Urinary bladder (tissue), 4 donors: Measurements from ENCODE around the gene PTPRH. TPM values are rescaled to one million over a fixed set of nuclear protein-coding genes. Genes with fewer than 3 reads are reported as not detected.
A peak's percentile ranks its signal among the peaks of the same experiment; 100 is the strongest.
"Not testable (repeated sequence)": the region's sequence is repeated elsewhere in the genome, so short reads cannot be mapped to it uniquely, and the experiment has no call there.

ENCODE experiments used
- DNase-seq: peaks from one replicate; pipeline ENCODE4 v3.0.0-alpha.2; 2015; ENCODE audit errors: extremely low spot score
- H3K27ac ChIP-seq: one replicate; pipeline ENCODE4 v1.5.1; 2013; ENCODE audit warnings: low read depth, mild to moderate bottlenecking, moderate library complexity
- H3K36me3 ChIP-seq: one replicate; pipeline ENCODE4 v1.6.1; 2013; ENCODE audit warnings: mild to moderate bottlenecking, moderate library complexity; ENCODE audit not compliant: insufficient read depth
- H3K4me1 ChIP-seq: one replicate; pipeline ENCODE4 v1.6.1; 2013; ENCODE audit warnings: mild to moderate bottlenecking, moderate library complexity; ENCODE audit not compliant: insufficient read depth
- H3K4me3 ChIP-seq: one replicate; pipeline ENCODE4 v1.5.1; 2013; ENCODE audit warnings: low read depth, low read length
- WGBS: extraction: QIAGEN DNeasy Blood & Tissue Kit; methylation state at CpG from one replicate; pipeline ENCODE4 v1.1.7; 2013; 5-methylcytosine and 5-hydroxymethylcytosine counted together
- polyA plus RNA-seq: library from polyadenylated mRNA; stranded (reverse); fragments of 200-250 nt; gene quantifications from one replicate; pipeline ENCODE4 v1.2.3, GENCODE V29; 2013
- total RNA-seq: library from RNA; depleted of rRNA; stranded (reverse); fragments of >200 nt; gene quantifications from one replicate; pipeline ENCODE4 v1.2.3, GENCODE V29; 2014
- donor health status: healthy with polysubstance abuse.
- donor health status: healthy.

The PTPRH gene
- total and polyA plus RNA-seq, 2 donors, result 1.6 to 3.6 TPM

DNA sequence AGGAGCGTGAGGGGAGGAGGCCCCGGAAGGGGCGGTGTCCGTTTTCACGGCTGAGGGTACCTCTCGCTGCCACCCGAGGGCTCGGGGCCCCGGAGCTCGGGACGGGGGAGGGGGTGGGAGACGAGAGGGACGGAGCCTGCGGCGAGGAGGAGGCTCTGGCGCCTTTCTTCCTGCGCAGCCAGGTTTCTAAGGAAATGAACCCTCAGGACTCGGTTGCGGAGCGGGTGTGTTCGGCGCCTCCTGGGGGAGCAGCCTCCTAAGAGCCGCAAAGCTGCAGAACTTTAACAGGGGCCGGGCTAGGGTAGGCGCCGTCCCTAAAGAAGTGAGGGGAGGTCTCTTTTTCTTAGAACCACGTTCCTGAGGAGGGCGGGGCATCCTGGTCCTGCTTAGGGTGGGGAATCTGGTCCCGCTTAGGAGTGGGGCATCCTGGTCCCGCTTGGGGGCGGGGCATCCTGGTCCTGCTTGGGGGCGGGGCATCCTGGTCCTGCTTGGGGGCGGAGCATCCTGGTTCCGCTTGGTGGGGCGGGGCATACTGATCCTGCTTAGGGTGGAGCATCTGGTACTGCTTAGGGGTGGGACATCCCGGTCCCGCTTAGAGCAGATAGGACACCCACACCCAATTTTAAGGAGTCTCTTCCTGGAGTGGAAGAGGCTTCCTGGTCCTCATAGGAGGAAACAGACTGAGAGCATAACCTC lies 35.4 kb downstream of the PTPRH start:
- Histone ChIP-seq H3K4me1 (no peaks in the 10 kb centered on the region), H3K36me3 (no peaks in the 10 kb centered on the region), H3K4me3 (peak overlapping the region; percentile 10), H3K27ac (no peak overlapping the region)
- DNase-seq, result no peak
- under 1% methylated on average over 37 of the region's 37 CpGs for WGBS

- no peak overlapping the region for H3K27ac ChIP-seq
- no peak for DNase-seq
- H3K4me3 ChIP-seq, result peak overlapping the region; percentile 10
- H3K4me1 ChIP-seq, result no peaks in the 10 kb centered on the region
- WGBS, result 2% methylated on average over 32 of the region's 32 CpGs
- H3K36me3 ChIP-seq, result no peaks in the 10 kb centered on the region
Observed at GRCh38 chr19:55173186-55173713, 36.1 kb downstream of the PTPRH start.

DNA sequence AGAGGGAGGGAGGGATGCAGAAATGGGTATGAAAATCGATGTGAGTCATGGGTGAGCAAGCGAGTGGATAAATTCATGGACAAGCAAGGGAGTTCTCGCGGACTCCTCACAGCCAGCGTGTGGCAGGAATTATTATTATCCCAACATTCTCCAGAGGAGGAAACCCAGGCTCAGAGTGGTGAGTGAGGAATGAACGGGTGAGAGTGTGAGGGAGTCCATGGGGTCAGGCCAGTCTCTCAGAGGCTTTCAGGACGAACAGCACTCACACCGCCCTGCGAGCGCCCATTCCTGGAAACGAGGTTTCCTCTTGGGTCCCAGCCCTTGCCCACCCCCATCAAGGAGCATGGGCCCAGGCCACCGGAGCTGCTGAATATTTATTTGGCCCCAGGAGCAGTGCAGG lies 36.6 kb downstream of the PTPRH start:
- DNase-seq, result no peak
- WGBS, result 11% methylated on average over 12 of the region's 12 CpGs
- Histone ChIP-seq H3K36me3 (no peaks in the 10 kb centered on the region), H3K4me3 (no peak overlapping the region), H3K4me1 (no peaks in the 10 kb centered on the region), H3K27ac (no peak overlapping the region)

GRCh38 chr19:55172318-55172717 lies 37.0 kb downstream of the PTPRH start:
- H3K4me1 ChIP-seq, H3K36me3 ChIP-seq, DNase-seq, H3K27ac ChIP-seq, H3K4me3 ChIP-seq: not testable (repeated sequence)
- 57% methylated on average over 9 of the region's 9 CpGs for WGBS

GRCh38 chr19:55171440-55171839 lies 37.9 kb downstream of the PTPRH start:
- Histone ChIP-seq H3K4me1 (no peaks in the 10 kb centered on the region), H3K36me3 (no peaks in the 10 kb centered on the region), H3K4me3 (no peak overlapping the region), H3K27ac (no peak overlapping the region)
- WGBS, result 82% methylated on average over 5 of the region's 5 CpGs
- DNase-seq, result no peak

- no peak for DNase-seq
- Histone ChIP-seq H3K27ac (no peak overlapping the region), H3K4me1 (no peaks in the 10 kb centered on the region), H3K4me3 (no peak overlapping the region), H3K36me3 (no peaks in the 10 kb centered on the region)
- 62% methylated on average over 4 of the region's 4 CpGs for WGBS
Observed at GRCh38 chr19:55169136-55169535, 40.2 kb downstream of the PTPRH start.

DNA sequence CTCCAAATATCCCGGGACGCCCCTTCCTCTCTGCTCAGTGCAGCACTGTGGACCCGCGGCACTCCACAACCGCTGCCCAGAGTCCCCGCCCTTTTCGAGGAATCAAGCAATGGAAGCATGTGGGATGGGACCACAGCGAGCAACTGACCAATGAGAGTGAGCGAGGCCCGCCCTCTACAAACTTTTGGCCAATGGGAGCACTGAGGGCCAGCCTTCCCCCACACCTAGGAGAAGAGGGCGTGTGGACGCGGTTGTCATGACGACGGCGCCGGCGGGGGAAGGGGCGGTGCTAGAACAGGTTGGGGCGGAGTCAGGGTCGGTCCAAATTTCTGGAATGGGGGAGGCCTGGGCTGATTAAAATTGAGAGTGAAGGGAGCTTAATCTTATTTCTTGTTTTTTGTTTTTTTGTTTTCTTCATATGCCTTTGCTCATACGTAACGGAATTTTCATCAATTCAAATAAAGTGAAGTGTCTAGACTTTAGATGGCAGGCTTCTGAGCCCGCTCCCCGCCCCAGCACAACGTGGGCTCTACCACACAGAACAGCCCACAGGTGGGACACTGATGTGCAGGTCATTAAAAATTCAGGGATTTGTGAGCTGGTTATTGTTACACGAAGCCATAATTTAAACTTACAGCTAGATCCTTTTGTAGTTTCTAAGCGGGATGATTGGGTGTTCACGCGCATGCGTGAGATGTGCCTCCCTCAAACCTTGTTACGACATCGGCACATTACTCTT lies 42.6 kb downstream of the PTPRH start, which contains the start of gene DNAAF3:
Gene DNAAF3 (minus strand): TSS at position 84 of the 739 bp plus-strand sequence. CDS start 200 bp downstream, outside the sequence.
- DNase-seq, result peak; percentile 87
- Histone ChIP-seq H3K4me3 (no peak within 1 kb of the TSS), H3K27ac (no peak within 1 kb of the TSS), H3K36me3 (no peaks in the 10 kb centered on the region), H3K4me1 (no peaks in the 10 kb centered on the region)
- 2% methylated on average over 33 of the region's 33 CpGs for WGBS

- WGBS, result 2% methylated on average over 34 of the region's 34 CpGs
- Histone ChIP-seq H3K4me3 (no peak overlapping the region), H3K27ac (no peak overlapping the region), H3K36me3 (no peaks in the 10 kb centered on the region), H3K4me1 (no peaks in the 10 kb centered on the region)
- no peak for DNase-seq
Observed at GRCh38 chr19:55165952-55166529, 43.3 kb downstream of the PTPRH start.

DNA sequence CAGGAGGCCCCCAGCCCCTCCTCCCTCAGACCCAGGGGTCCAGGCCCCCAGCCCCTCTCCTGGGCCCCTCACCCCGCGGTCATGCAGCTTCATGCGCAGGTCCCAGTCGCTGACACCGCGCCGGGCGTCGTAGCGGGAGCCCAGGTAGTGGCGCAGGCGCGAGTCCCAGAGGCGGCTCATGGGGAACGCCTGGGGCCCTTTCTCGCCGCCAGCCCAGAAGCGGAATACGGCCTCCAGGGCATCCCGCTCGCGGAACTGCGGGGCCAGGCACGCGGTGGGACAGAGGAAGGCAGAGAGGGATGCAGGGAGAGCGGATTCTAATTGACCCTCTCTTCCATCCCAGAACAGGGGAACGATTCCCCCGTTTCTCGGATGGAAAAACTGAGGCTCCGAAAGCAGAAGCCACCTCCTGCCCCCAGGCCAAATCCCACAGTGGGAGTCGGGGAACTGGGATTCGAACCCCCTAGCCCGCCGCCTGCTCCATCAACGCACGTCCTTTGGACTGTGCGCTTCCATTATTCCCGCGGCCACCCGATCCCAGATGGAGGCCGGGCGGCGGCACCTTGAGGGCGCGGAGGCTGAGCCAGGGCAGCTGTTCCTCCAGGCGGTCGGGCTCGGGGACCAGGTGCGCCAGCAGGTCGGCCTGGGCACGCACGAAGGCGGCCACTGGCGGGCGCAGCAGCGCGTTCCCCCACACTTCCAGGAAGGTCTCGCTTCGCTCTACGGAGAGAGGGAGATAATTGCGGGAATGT lies 47.6 kb downstream of the PTPRH start:
- H3K4me1 ChIP-seq, result no peaks in the 10 kb centered on the region
- no peak overlapping the region for H3K27ac ChIP-seq
- no peaks in the 10 kb centered on the region for H3K36me3 ChIP-seq
- H3K4me3 ChIP-seq, result no peak overlapping the region
- WGBS, result 22% methylated on average over 61 of the region's 61 CpGs
- no peak for DNase-seq

GRCh38 chr19:55160986-55161365 lies 48.3 kb downstream of the PTPRH start:
- WGBS, result 12% methylated on average over 32 of the region's 32 CpGs
- Histone ChIP-seq H3K4me3 (no peak overlapping the region), H3K27ac (no peak overlapping the region), H3K4me1 (no peaks in the 10 kb centered on the region), H3K36me3 (no peaks in the 10 kb centered on the region)
- no peak for DNase-seq

GRCh38 chr19:55160128-55160985 lies 48.9 kb downstream of the PTPRH start:
- H3K4me1 ChIP-seq, result no peaks in the 10 kb centered on the region
- no peak for DNase-seq
- 2% methylated on average over 33 of the region's 33 CpGs for WGBS
- no peak overlapping the region for H3K27ac ChIP-seq
- H3K4me3 ChIP-seq, result no peak overlapping the region
- H3K36me3 ChIP-seq, result no peaks in the 10 kb centered on the region

GRCh38 chr19:55158848-55159749 lies 50.2 kb downstream of the PTPRH start:
- no peaks in the 10 kb centered on the region for H3K4me1 ChIP-seq
- 48% methylated on average over 18 of the region's 18 CpGs for WGBS
- no peak overlapping the region for H3K4me3 ChIP-seq
- H3K27ac ChIP-seq, result no peak overlapping the region
- DNase-seq, result no peak
- no peaks in the 10 kb centered on the region for H3K36me3 ChIP-seq
